Erythroblast (primary cell): ENCODE measurements around the gene DIP2A.

Experiments used
- GATA1 ChIP-seq: IDR thresholded peaks from 2 replicates; pipeline ENCODE4 v1.6.1; 2011; ENCODE audit warnings: low read depth, mild to moderate bottlenecking, control low read depth, low read length, moderate library complexity
- POLR2A ChIP-seq: IDR thresholded peaks from 2 replicates; pipeline ENCODE4 v1.6.1; 2011; ENCODE audit warnings: mild to moderate bottlenecking, low read length

DNA sequence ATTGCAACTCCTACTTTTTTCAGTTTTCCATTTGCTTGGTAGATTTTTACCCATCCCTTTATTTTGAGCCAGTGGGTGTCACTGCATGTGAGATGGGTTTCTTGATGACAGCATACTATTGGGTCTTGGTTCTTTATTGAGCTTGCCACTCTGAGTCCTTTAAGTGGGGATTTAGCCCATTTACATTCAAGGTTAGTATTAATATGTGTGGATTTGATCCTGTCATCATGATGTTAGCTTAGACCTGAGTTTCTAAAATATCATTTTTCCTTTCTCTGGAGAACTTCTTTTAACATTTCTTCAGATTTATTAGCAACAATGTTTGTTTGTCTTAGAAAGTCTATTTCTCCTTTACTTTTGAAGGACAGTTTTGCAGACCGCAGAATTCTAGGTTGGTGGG is 158.0 kb downstream of the DIP2A start:
- TF ChIP-seq POLR2A (no peak), GATA1 (no peak)
